NCI-H146 (cell line): Measurements from ENCODE around the gene HSPA14.
"Not testable (repeated sequence)": the region's sequence is repeated elsewhere in the genome, so short reads cannot be mapped to it uniquely, and the experiment has no call there.

Experiments used
- DNase-seq: peaks from one replicate; lab custom pipeline; 2025; lab: John Stamatoyannopoulos, UW

Gene HSPA14

GRCh38 chr10:14837757-14838581, at the start of gene HSPA14, which contains the start of the genes CDNF and MSANTD7:
TSS of gene HSPA14 (plus strand) at chr10:14838306. CDS start at chr10:14838403, 97 bp downstream.
TSS of gene CDNF (minus strand) at chr10:14838037. CDS start at chr10:14837946, 91 bp downstream.
TSS of gene MSANTD7 (plus strand) at chr10:14838306. CDS start at chr10:14842285, 3,979 bp downstream.
- DNase-seq: peak; percentile 100

GRCh38 chr10:14798636-14799035, 39.5 kb upstream of the HSPA14 start:
- DNase-seq: no peak

- DNase-seq: no peak
These were observed 37.7 kb upstream of the HSPA14 start for GRCh38 chr10:14800397-14800796.

- peak; percentile 52 for DNase-seq
These were observed 36.4 kb upstream of the HSPA14 start for GRCh38 chr10:14801723-14802122.

- DNase-seq: no peak
These were observed 34.3 kb upstream of the HSPA14 start for GRCh38 chr10:14803827-14804226.

DNA sequence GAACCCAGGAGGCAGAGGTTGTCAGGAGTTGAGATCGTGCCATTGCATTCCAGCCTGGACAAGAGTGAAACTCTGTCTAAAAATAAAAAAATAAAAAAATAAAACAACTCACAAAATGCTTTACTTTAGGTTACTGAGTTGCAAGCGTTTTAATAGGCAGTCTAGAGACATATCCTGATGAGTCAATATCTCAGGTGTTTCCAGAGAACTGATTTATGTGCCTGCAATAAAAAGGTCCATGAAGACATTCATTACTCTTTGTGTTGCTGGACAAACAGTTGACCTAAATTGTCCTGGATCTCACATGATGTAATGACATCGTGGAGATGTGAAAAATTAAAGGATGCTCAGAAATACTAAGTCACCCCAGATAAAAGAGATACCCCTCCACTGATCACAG, 31.8 kb upstream of the HSPA14 start:
- DNase-seq: peak; percentile 24

- DNase-seq: peak; percentile 80
These were observed 26.8 kb upstream of the HSPA14 start for GRCh38 chr10:14810969-14811953.

DNA sequence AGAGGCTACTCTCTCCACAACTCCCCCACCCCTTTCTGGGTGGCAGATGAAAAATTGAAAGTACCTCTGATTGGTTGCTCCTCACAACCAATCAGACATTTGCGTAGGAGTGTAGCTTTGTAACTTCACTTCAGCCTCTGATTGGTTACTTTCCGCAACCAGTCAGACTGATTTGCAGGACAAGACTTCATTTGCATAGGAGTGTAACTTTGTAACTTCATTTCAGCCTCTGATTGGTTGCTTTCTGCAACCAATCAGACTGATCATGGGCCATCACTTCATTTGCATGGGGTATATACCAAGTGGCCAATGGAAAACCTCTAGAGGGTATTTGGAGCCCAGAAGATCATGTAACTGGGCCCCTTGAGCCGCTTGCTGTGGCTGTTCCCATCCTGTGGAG, 25.8 kb upstream of the HSPA14 start:
- no peak for DNase-seq

DNA sequence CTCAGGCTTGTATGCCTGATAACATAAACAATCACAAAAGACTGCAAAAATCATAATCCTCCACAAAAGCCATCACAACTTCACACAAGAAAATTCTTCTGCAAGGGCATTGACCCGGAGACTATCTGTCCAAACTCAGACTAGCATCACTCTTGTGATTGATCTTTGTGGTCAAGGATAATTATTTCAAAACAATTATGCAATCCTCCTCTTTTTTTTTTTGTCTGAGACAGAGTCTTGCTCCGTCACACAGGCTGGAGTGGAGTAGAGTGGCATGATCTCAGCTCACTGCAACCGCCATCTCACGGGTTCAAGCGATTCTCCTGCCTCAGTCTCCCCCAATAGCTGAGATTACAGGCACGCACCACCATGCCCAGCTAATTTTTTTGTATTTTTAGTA, 22.4 kb upstream of the HSPA14 start:
- no peak for DNase-seq

GRCh38 chr10:14816717-14817116, 21.4 kb upstream of the HSPA14 start:
- not testable (repeated sequence) for DNase-seq

GRCh38 chr10:14820010-14820774, 17.9 kb upstream of the HSPA14 start:
- no peak for DNase-seq

DNA sequence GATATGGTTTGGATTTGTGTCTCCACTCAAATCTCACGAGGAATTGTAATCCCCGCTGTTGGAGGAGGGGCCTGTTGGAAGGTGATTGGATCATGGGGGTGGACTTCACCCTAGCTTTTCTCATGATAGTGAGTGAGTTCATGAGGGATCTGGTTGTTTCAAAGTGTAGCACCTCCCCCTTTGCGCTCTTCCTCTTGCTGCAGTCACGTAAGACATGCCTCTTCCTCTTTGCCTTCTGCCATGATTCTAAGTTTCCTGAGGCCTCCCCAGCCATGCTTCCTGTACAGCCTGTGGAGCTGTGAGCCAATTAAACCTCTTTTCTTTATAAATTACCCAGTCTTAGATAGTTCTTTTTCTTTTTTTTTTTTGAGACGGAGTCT, 17.3 kb upstream of the HSPA14 start:
- DNase-seq: no peak

GRCh38 chr10:14821635-14822375, 16.3 kb upstream of the HSPA14 start:
- peak; percentile 13 for DNase-seq

DNA sequence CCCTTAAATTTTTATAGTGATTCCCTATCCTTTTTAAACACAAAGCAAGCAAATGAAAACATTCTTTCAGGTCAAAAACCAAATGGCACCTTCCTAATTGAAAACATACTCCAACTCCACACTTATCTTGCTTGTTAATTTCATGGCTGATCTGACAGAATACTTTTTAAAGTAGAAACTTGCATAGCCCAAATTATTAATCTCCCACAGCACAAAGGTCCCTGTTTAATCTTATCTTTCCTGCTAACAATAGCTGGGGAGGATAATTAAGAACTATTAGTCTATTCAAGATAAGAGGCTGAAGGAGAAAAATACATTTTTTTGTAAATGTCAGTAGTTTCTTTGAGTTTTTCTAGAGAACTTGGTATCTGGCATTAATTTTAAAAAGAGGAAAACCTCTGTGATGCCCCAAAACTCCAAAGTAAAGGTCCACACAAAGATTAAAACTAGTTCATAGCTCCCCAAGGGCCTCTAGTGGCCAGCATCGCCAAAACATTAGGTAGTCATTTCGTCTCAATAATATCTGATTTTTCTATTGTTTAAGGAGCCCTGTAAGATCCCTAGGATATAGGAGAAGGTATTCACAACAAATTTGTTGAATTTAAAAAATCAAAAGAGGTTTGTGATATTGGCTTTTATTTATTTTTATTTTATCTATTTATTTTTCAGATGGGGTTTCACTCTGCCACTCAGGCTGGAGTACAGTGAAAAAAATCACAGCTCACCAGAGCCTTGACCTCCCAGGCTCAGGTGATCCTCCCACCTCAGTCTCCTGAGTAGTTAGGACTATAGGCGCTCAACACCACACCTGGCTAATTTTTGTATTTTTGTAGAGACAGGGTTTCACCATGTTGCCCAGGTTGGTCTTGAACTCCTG, 15.0 kb upstream of the HSPA14 start:
- DNase-seq: peak; percentile 57

- DNase-seq: no peak
These were observed 14.1 kb upstream of the HSPA14 start for GRCh38 chr10:14823966-14824365.

- no peak for DNase-seq
These were observed 11.9 kb upstream of the HSPA14 start for GRCh38 chr10:14826076-14826829.

GRCh38 chr10:14833106-14833505, 5.0 kb upstream of the HSPA14 start:
- DNase-seq: no peak

DNA sequence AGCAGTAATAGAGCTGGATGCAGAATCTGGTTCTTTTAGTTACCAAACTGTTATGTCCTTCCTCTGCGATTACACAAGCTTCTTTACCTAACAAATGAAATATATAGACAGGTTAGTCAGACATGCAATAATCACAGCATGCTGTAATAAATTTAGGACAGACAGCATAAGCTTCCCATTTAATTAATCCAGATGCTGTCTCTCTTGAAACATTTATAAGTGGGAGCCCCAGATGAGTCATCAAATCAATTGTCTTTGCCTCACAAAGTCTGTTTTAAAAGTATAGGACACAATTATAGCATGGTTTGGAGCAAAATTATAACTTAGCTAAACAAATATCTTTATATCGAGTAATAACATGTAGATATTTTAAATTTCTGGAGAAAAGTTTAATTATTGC, 1.9 kb upstream of the HSPA14 start:
- DNase-seq: no peak

DNA sequence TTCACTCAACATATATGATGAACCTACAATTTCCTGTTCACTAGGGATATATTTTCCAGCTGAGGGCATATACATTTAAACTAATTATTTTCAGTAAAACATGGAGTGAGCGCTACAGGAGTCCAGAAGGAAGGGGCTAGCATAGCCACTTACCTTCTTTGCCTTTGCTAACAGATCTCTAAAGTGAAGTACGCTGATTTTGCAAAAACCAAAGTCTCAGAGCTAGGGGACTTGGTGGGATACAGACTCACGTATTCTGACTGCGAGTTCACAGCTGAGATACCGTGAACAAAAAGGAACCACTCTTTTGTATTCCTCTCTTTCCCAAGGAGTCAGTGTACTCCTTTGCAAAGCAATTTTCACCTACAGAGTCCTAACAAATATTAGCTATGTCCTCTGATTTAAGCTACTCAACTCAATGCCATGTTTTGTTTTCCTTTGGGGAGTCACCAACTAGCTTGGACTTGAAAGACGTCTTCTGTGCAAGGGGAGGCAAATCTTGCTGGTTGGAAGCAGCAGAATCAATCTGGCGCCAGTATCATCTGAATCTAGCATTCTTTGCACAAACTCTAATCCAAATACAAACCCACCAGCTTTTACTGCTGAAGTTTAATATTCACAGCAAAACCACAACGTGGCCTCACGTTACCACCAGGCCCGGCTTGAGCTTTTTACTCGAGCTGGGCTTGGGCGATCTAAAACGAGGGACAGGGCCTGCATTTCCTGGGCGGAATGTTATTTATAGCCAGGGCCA, 926 bp upstream of the HSPA14 start:
- DNase-seq: peak; percentile 54
